Activated CD4-positive, alpha-beta T cell treated with anti-CD3 and anti-CD28 coated beads, Interleukin-2, amount 50 U/mL, for 4 hours (primary cell): ENCODE measurements around the gene PDZD2.

Experiments
- DNase-seq, 2 experiments: peaks; one replicate each; pipeline ENCODE4 v3.0.0-alpha.2; 2020

PDZD2 gene

GRCh38 chr5:32157078-32157477, 518.1 kb downstream of the PDZD2 start:
- DNase-seq, result no peak

- no peak for DNase-seq
Observed at GRCh38 chr5:32158679-32158975, 519.7 kb downstream of the PDZD2 start.

- DNase-seq, result no peak
Observed at GRCh38 chr5:32159328-32160072, 520.6 kb downstream of the PDZD2 start.

- DNase-seq, result no peak
Observed at GRCh38 chr5:32160228-32160627, 521.3 kb downstream of the PDZD2 start.
